AG04449 (cell line): ENCODE measurements around the gene CDH12.

Experiments
- CTCF ChIA-PET: fragments of 350-600 bp; formaldehyde crosslinking; extraction: SDS; loops from one replicate; lab custom pipeline; 2021; ENCODE audit warnings: antibody characterized with exemption; lab: Yijun Ruan, JAX
- POLR2A ChIA-PET: fragments of 400-600, 350-600 bp; formaldehyde crosslinking; extraction: SDS; loops from one replicate; lab custom pipeline; 2020; ENCODE audit warnings: antibody characterized with exemption, inconsistent platforms; lab: Yijun Ruan, JAX
- DNase-seq: peaks from one replicate; pipeline ENCODE4 v3.0.0-alpha.2; 2010; ENCODE audit warnings: low read depth, low spot score
- H3K4me3 ChIP-seq: 2 replicates; pipeline ENCODE4 v1.5.1; 2011; ENCODE audit warnings: low read depth, mild to moderate bottlenecking, control low read depth, low read length
- CTCF ChIP-seq: IDR thresholded peaks from one replicate; pipeline ENCODE4 v1.5.1; 2011; ENCODE audit warnings: mild to moderate bottlenecking, moderate library complexity, low read length, control low read depth, inconsistent platforms; ENCODE audit not compliant: insufficient read depth; ENCODE audit errors: missing control alignments

Gene CDH12

GRCh38 chr5:22465177-22465576 lies 388.0 kb downstream of the CDH12 start:
- ChIA-PET POLR2A (no interaction called here), CTCF (no interaction called here)
- DNase-seq: no peak
- TF ChIP-seq CTCF: no peak
- H3K4me3 ChIP-seq: no peak overlapping the region

- no peak overlapping the region for H3K4me3 ChIP-seq
- POLR2A ChIA-PET: no interaction called here
- CTCF ChIA-PET: no interaction called here
- TF ChIP-seq CTCF: no peak
- no peak for DNase-seq
These were observed 393.0 kb downstream of the CDH12 start for GRCh38 chr5:22460189-22460588.

DNA sequence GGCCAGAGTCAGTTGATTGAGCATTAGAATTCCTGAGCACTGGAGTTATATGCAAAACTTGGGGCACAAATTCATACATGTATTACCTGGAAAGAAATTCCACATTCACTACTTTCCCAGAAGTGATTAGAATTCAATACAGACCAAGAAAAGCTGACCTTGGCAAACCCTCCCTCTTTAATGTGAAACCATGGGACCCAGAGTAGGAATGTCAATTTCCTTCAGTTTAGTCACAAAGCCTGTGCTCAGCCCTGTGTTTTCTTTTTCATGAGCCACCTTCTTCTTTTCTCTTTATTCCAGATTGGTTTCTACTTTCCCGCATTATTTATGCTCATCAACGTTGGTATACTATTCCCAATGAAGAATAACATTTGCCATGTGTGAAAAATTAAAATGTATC lies 420.2 kb downstream of the CDH12 start:
- POLR2A ChIA-PET: no interaction called here
- no peak for TF ChIP-seq CTCF
- DNase-seq: no peak
- no peak overlapping the region for H3K4me3 ChIP-seq
- CTCF ChIA-PET: no interaction called here

GRCh38 chr5:22431840-22432239 lies 421.3 kb downstream of the CDH12 start:
- no peak overlapping the region for H3K4me3 ChIP-seq
- CTCF ChIA-PET: no interaction called here
- POLR2A ChIA-PET: no interaction called here
- no peak for DNase-seq
- TF ChIP-seq CTCF: no peak

DNA sequence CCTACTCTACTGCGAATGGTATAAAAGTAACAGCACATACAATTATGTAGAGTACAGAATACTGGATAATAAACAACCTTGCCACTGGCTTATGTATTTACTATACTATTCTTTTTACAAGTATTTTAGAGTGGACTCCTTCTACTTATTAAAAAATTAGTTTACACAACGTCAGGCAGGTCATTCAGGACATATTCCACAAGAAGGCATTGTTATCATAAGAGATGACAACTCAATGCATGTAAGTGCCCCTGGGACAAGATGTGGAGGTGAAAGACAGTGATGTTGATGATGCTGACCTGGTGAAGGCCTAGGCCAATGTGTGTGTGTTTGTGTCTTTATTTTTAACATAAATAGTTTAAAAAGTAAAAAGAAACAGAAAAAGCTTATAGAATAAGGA lies 421.7 kb downstream of the CDH12 start:
- ChIA-PET CTCF (no interaction called here), POLR2A (no interaction called here)
- no peak overlapping the region for H3K4me3 ChIP-seq
- no peak for TF ChIP-seq CTCF
- no peak for DNase-seq

GRCh38 chr5:22411554-22412349 lies 441.4 kb downstream of the CDH12 start:
- TF ChIP-seq CTCF: no peak
- H3K4me3 ChIP-seq: no peak overlapping the region
- ChIA-PET CTCF (no interaction called here), POLR2A (no interaction called here)
- no peak for DNase-seq
